AG04450 (cell line): Measurements from ENCODE around the gene NKTR. TPM values are rescaled to one million over a fixed set of nuclear protein-coding genes. Genes with fewer than 3 reads are reported as not detected.

Source experiments
- CTCF ChIA-PET: fragments of 300-600, 350-600 bp; formaldehyde crosslinking; extraction: SDS; loops from one replicate; lab custom pipeline; 2022; ENCODE audit warnings: antibody characterized with exemption, inconsistent platforms; lab: Charles Lee
- POLR2A ChIA-PET: fragments of 350-600 bp; formaldehyde crosslinking; extraction: SDS; loops from one replicate; lab custom pipeline; 2021; ENCODE audit warnings: antibody characterized with exemption, inconsistent platforms; lab: Yijun Ruan, JAX
- DNase-seq: peaks from one replicate; pipeline ENCODE4 v3.0.0-alpha.2; 2011; ENCODE audit warnings: low read depth, low spot score
- H3K27ac ChIP-seq: one replicate; pipeline ENCODE4 v1.5.1; 2012; ENCODE audit warnings: low read depth, low read length, control low read depth
- H3K27me3 ChIP-seq: one replicate; pipeline ENCODE4 v1.6.0; 2012; ENCODE audit warnings: low read length; ENCODE audit not compliant: control insufficient read depth, insufficient read depth
- H3K4me3 ChIP-seq: 2 replicates; pipeline ENCODE4 v1.5.1; 2011; ENCODE audit warnings: mild to moderate bottlenecking, low read depth, low read length, control low read depth
- H3K9me3 ChIP-seq: 2 replicates; pipeline ENCODE4 v1.5.1; 2012; ENCODE audit warnings: low read length; ENCODE audit not compliant: control insufficient read depth, insufficient read depth
- CTCF ChIP-seq: IDR thresholded peaks from 2 replicates; pipeline ENCODE4 v1.5.1; 2011; ENCODE audit warnings: low read depth, low read length, control low read depth, inconsistent platforms
- polyA plus RNA-seq: library from polyadenylated mRNA; depleted of rRNA; stranded (reverse); fragments of >200 nt; gene quantifications from 2 replicates; pipeline ENCODE4 v1.2.3, GENCODE V29; 2011

Gene NKTR
- polyA plus RNA-seq, 1 experiment: 56.2 TPM

DNA sequence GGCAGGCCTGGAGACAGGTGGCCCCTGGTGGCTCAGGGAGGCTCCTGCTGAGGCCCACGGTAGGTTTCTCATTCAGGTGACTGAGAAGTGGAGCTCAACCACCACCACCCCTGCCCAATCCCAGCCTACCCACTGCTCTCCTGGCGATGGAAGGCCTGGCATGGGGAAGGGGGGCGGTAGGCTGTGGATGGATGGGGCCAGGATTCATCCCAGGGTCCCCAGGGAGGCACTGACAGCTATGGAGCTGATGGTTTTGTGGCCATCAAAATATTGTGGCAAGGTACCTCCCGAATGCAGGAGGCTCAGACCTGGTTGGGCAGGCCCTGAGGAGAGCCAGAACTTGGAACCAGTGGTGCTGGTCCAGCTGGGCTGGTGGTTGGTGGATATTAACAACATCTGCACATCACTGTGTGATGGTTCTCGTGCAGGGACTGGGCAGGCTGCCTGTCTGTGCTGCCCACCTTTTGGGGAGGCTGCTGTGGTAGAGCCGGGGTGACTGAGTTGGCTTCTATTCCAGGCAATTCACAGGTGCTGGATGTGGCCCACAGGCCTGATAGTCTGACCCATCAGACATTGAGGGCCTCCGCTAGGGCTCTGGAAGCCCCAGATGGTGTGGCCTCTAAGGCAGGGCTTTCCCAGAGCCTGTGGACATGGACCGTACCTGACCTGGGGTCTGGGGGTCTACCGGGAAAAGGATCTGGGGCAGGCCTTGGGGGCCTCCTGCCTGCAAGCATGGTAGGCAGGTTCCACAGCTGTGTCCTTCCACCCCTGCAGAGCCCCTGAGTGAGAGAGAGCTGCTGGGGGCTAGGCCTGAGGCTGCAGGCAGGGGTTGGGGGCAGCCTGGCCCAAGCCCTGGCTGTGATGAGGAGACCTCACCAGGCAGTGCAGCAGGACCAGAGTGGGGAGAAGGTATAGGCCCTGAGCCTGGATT is 56.5 kb downstream of the NKTR start:
- POLR2A ChIA-PET: no interaction called here
- no peak for DNase-seq
- CTCF ChIA-PET: no interaction called here

DNA sequence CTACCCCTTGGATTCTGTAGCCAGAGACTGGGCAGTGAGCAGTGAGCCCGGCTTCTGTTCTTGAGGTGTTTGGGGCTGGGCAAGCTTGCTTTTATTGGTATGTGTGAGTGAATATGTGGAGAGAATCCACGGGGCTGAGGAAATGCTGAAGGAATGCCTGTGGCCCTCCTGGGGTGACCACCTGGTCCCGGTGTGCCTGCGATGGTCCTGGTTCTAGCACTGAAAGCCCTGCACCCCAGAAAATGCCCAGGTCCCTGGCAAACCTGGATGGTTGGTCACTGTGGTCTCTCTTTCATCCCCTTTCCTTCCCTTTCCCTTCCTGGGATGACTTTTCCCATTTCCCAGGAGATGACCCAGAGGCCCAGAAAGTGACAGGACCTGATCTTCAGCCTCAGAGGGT is 57.2 kb downstream of the NKTR start:
- TF ChIP-seq CTCF: no peak

More for the DNA sequence above, 56.5 kb downstream of the NKTR start:
- Histone ChIP-seq H3K27ac (no peak overlapping the region), H3K27me3 (no peaks in the 10 kb centered on the region), H3K9me3 (no peaks in the 10 kb centered on the region; the same call in 1 of the 2 replicates), H3K4me3 (no peak overlapping the region)
- no peak for TF ChIP-seq CTCF

GRCh38 chr3:42658091-42658770 is 57.7 kb downstream of the NKTR start:
- H3K27me3 ChIP-seq: no peaks in the 10 kb centered on the region
- POLR2A ChIA-PET: no interaction called here
- TF ChIP-seq CTCF: no peak
- DNase-seq: no peak
- CTCF ChIA-PET: no interaction called here
- no peak overlapping the region for H3K27ac ChIP-seq
- H3K9me3 ChIP-seq: no peaks in the 10 kb centered on the region; the same call in 1 of the 2 replicates
- H3K4me3 ChIP-seq: no peak overlapping the region

More for the DNA sequence above, 57.2 kb downstream of the NKTR start:
- H3K27me3 ChIP-seq: no peaks in the 10 kb centered on the region
- DNase-seq: no peak
- no peak overlapping the region for H3K4me3 ChIP-seq
- H3K9me3 ChIP-seq: no peaks in the 10 kb centered on the region; the same call in 1 of the 2 replicates
- ChIA-PET POLR2A (no interaction called here), CTCF (no interaction called here)
- no peak overlapping the region for H3K27ac ChIP-seq

GRCh38 chr3:42658771-42659390 is 58.4 kb downstream of the NKTR start:
- no peak for DNase-seq
- ChIA-PET POLR2A (no interaction called here), CTCF (no interaction called here)
- no peaks in the 10 kb centered on the region; the same call in 1 of the 2 replicates for H3K9me3 ChIP-seq
- H3K4me3 ChIP-seq: no peak overlapping the region
- TF ChIP-seq CTCF: no peak
- H3K27me3 ChIP-seq: no peaks in the 10 kb centered on the region
- no peak overlapping the region for H3K27ac ChIP-seq
